SK-N-SH (cell line): ENCODE data around the gene TNFRSF14.

Experiments
- EP300 ChIP-seq, 2 experiments: IDR thresholded peaks; 2 replicates each; pipeline versions ENCODE4 v1.4.0 to v1.6.1; 2012; ENCODE audit warnings: borderline replicate concordance in 1 of 2, low read depth in 1 of 2, low read length in 1 of 2
- EZH2phosphoT487 ChIP-seq: fragments of 200-600 bp; sonication (generic); IDR thresholded peaks from 2 replicates; pipeline ENCODE4 v1.6.1; 2017; ENCODE audit warnings: low read depth, mixed run types, mild to moderate bottlenecking, antibody characterized with exemption, moderate library complexity, borderline replicate concordance
- MAX ChIP-seq: IDR thresholded peaks from 2 replicates; pipeline ENCODE4 v1.4.0; 2012; ENCODE audit warnings: low read depth
- POLR2AphosphoS5 ChIP-seq: IDR thresholded peaks from 2 replicates; pipeline ENCODE4 v1.6.1; 2012; ENCODE audit warnings: low read depth, low read length
- RAD21 ChIP-seq: IDR thresholded peaks from 2 replicates; pipeline ENCODE4 v1.6.1; 2012; ENCODE audit warnings: mild to moderate bottlenecking, low read length
- RFX5 ChIP-seq: IDR thresholded peaks from 2 replicates; pipeline ENCODE4 v1.6.1; 2012; ENCODE audit warnings: mild to moderate bottlenecking, improper control_type of control experiment, low read length
- RXRA ChIP-seq: IDR thresholded peaks from 2 replicates; pipeline ENCODE4 v1.4.0; 2012; ENCODE audit warnings: low read depth, mild to moderate bottlenecking, borderline replicate concordance
- SIN3A ChIP-seq: IDR thresholded peaks from 2 replicates; pipeline ENCODE4 v1.6.1; 2012; ENCODE audit warnings: low read depth, mild to moderate bottlenecking, low read length, moderate library complexity, borderline replicate concordance
- SMC3 ChIP-seq: IDR thresholded peaks from 2 replicates; pipeline ENCODE4 v1.6.1; 2012; ENCODE audit warnings: low read depth, low read length, improper control_type of control experiment
- TAF1 ChIP-seq: IDR thresholded peaks from 2 replicates; pipeline ENCODE4 v1.6.1; 2012; ENCODE audit warnings: low read depth, mild to moderate bottlenecking, low read length, moderate library complexity, borderline replicate concordance
- TEAD4 ChIP-seq: IDR thresholded peaks from 2 replicates; pipeline ENCODE4 v1.4.0; 2012; ENCODE audit warnings: mild to moderate bottlenecking, borderline replicate concordance; ENCODE audit not compliant: insufficient read depth
- ZBTB33 ChIP-seq: IDR thresholded peaks from 2 replicates; pipeline ENCODE4 v1.4.0; 2012; ENCODE audit warnings: low read depth, borderline replicate concordance
- TF ChIP-seq, protein P1 (sequence below): fragments of 200-600 bp; sonication (generic); IDR thresholded peaks from 2 replicates; pipeline ENCODE4 v1.6.1; 2017; ENCODE audit warnings: antibody characterized with exemption, mild to moderate bottlenecking, moderate library complexity
- TF ChIP-seq, protein P2 (sequence below): fragments of 150-350 bp; IDR thresholded peaks from 2 replicates; pipeline ENCODE4 v1.6.1; 2017; ENCODE audit warnings: antibody characterized with exemption, low read length, low read depth, borderline replicate concordance

- TF ChIP-seq, protein P1, sequence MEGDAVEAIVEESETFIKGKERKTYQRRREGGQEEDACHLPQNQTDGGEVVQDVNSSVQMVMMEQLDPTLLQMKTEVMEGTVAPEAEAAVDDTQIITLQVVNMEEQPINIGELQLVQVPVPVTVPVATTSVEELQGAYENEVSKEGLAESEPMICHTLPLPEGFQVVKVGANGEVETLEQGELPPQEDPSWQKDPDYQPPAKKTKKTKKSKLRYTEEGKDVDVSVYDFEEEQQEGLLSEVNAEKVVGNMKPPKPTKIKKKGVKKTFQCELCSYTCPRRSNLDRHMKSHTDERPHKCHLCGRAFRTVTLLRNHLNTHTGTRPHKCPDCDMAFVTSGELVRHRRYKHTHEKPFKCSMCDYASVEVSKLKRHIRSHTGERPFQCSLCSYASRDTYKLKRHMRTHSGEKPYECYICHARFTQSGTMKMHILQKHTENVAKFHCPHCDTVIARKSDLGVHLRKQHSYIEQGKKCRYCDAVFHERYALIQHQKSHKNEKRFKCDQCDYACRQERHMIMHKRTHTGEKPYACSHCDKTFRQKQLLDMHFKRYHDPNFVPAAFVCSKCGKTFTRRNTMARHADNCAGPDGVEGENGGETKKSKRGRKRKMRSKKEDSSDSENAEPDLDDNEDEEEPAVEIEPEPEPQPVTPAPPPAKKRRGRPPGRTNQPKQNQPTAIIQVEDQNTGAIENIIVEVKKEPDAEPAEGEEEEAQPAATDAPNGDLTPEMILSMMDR = no peak
- TF ChIP-seq TEAD4 = no peak
- TF ChIP-seq POLR2AphosphoS5 = no peak
- TF ChIP-seq EP300 (IDR thresholded peaks at IDR 0.05; ENCODE audit: borderline replicate concordance in 1 of 2, low read depth in 1 of 2, low read length in 1 of 2) = no peak
- TF ChIP-seq RAD21 = no peak
- TF ChIP-seq TAF1 = no peak
- no peak for TF ChIP-seq MAX
- TF ChIP-seq, protein P2, sequence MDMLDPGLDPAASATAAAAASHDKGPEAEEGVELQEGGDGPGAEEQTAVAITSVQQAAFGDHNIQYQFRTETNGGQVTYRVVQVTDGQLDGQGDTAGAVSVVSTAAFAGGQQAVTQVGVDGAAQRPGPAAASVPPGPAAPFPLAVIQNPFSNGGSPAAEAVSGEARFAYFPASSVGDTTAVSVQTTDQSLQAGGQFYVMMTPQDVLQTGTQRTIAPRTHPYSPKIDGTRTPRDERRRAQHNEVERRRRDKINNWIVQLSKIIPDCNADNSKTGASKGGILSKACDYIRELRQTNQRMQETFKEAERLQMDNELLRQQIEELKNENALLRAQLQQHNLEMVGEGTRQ = no peak
- no peak for TF ChIP-seq RXRA
- TF ChIP-seq EZH2phosphoT487 = no peak
- TF ChIP-seq SIN3A = no peak
- no peak for TF ChIP-seq ZBTB33
- no peak for TF ChIP-seq SMC3
- TF ChIP-seq RFX5 = no peak
These were observed 39.2 kb downstream of the TNFRSF14 start for GRCh38 chr1:2595261-2595811.
